GM12873 (cell line): ENCODE data around the gene ABR.

Experiments used
- TF ChIP-seq, protein P1 (sequence below): IDR thresholded peaks from 2 replicates; pipeline ENCODE4 v1.5.1; 2012; ENCODE audit warnings: low read depth, mild to moderate bottlenecking, moderate library complexity, low read length, control low read depth; ENCODE audit not compliant: insufficient read depth; ENCODE audit errors: missing control alignments

The ABR gene

DNA sequence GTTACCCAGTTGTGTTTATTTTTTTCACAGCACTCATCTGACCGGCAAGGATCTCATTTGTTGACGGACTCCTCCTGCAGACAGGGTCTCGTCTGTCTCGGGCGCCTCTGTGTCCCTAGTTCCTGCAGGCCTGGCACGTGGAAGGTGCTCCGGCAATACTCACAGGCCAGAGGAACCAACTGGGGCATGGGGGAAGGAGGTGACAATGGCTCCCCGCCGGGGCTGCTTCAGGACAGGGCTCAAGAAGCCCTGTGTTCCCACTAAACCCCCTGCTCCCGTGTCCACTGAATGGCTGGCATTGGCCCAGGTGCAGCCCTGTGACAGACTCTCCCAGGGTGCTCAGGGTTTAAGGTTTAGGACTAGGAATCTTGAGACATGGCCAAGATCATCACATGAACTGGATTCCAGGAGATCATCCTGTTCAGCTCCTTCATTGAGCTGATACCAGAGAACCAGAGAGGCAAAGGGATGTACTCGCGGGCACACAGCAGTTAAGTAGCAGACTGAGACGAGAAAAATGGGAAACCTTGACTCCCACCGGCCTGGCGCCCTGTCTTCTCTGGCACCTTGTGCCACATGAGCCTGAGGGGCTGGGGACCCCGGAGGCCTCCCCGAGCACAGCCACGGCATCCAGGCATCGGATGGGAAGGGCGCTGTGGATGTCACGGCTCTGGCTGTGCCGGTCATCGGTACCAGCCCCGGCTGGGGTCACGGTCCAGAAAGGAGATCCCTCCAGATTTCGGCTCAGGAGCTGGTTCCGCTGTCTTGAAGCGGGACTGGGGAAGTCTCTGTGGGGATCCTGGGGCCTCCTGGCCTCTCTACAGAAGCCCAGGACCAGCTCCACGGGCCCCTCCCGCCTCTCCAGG lies 153.8 kb downstream of the ABR start:
- TF ChIP-seq, protein P1, sequence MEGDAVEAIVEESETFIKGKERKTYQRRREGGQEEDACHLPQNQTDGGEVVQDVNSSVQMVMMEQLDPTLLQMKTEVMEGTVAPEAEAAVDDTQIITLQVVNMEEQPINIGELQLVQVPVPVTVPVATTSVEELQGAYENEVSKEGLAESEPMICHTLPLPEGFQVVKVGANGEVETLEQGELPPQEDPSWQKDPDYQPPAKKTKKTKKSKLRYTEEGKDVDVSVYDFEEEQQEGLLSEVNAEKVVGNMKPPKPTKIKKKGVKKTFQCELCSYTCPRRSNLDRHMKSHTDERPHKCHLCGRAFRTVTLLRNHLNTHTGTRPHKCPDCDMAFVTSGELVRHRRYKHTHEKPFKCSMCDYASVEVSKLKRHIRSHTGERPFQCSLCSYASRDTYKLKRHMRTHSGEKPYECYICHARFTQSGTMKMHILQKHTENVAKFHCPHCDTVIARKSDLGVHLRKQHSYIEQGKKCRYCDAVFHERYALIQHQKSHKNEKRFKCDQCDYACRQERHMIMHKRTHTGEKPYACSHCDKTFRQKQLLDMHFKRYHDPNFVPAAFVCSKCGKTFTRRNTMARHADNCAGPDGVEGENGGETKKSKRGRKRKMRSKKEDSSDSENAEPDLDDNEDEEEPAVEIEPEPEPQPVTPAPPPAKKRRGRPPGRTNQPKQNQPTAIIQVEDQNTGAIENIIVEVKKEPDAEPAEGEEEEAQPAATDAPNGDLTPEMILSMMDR: no peak

DNA sequence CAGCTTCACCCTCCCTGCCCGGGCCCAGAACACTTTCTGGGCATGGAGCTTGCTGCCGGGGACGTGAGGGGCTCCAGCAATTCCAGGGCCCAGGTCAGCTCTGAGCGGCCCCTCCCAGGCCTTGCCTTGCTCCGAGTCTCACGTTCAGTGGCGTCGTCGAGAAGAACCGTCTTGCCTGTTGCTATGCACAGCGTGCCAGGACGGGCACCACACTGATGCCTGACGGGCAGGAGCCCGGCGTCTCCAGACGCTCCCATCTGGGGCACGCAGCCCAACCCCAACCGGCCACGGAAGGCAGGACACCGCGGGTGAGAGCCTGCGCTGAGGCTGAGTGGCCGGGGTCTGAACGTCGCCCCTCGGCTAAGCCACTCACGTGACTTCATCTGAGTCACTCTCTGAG lies 155.7 kb downstream of the ABR start:
- TF ChIP-seq, protein P1: no peak

DNA sequence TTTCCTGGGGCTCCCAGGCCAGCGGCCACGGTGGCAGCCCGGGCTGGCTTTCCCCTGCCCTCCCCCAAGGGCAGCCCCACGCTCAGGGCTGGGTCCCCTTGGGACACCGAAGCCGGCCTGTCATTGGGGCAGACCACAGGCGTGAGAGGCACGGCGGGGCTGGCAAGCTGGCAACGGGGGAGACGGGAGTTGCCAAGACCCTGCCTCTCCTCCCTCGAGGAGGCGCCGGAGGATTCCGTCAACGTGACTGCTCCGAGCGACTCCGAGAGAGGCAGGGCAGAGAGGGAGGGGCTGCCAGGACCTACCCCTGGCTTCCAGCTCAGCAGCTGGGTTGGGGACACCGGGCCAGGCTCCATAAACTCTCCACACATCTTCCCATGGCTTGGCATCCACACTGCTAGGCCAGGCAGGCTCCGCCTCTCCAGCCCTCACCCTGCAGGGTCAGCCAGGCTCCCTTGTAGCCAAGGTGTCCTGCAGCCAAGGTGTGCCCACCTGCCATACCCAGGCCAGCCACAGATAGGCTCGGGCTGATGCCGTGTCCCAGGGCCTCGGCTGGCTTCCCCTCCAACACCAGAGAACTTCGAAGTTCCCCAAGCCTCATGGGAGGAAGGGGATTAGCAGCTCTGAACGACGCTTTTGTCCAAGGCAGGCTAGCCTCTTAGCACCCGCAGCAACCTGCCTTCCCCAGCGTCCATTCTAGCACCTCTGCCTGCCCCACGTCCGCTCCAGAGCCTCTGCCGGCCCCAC lies 157.3 kb downstream of the ABR start:
- TF ChIP-seq, protein P1: no peak

DNA sequence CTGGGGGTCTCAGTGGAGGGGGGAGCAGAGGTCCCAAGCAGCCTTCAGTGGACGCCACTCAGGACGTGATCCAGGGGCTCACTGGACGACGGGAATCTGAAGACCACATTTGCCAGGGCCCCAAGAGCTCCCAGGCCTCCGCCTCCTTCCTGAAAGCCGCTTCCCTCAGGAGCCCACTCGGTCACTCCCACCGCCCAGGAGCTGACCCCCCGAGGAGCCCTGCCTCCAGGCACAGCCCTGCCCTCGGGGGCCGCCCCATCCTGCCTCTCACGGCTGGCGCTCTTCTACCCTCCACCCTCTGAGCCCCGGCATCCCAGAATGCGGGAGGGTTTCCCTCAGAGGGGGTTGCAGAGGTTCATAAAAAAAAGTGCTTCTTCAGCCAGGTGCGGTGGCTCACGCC lies 158.6 kb downstream of the ABR start:
- TF ChIP-seq, protein P1: no peak

DNA sequence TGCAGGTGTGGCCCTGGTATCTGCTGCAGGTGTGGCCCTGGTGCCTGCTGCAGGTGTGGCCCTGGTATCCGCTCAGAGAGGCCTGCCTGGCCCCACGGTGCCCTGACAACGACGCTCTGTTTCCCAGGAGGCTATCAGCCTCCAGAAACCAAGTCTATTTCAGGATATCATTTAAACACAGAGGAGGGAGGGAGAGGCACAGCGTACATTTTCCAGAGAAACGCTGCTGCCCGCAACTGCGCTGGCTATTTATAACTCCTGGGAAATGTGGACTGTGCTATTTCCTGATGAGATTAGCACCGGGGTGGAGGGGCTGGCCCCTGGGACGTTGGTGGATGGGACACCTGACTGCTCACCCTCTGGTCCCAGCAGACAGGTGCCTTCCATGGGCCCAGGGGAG lies 160.3 kb downstream of the ABR start:
- TF ChIP-seq, protein P1: no peak

DNA sequence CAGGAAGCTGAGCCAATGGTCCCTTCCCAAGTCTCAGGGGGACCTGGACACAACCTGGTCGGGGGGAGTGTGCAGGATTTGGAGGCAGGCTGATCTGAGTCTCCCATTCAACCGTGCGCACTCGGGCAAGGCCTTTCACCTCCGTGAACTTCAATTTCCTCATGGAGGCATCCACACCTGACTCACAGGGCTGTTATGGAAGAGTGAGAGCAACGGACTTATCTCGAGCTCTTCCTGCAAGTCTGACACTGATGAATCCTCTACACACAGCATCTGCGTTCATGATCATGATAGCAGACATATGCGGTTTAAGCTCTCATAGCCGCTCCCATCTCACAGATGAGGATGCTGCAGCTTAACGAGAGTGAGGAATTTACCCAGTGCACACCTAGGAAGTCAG lies 161.2 kb downstream of the ABR start:
- TF ChIP-seq, protein P1: no peak

DNA sequence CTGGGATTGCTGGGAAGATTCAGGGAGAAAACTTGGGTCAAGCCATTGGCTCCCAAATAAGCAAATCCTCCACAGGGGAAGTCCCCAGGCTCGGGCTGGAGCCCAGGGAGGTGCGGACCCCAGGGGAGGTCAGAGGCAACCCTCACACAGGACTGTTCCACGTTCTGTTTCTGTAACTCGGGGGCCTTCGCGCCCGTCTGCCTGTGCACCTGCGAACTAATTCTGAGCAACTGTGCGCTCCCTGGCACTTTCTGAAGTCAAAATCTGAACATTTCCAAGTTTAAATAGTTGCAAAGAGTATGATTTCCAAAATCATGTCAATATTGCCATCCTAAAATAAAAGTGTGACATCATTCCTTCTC lies 166.1 kb downstream of the ABR start:
- TF ChIP-seq, protein P1: no peak
